ENCODE results near the gene BCL3.

Gene BCL3

GRCh38 chr19:44772959-44773358, 24.5 kb downstream of the BCL3 start:
- Histone ChIP-seq H4K20me1 (ENCODE audit: insufficient read depth, low read length) (no peaks in the 10 kb centered on the region), H3F3A (ENCODE audit: insufficient read depth, low read length) (no peaks in the 10 kb centered on the region), H3K36me3 (ENCODE audit: insufficient read depth, low read length) (no peaks in the 10 kb centered on the region; the same call in 1 of the 2 replicates), H3K27me3 (ENCODE audit: insufficient read depth, low read length) (peaks cover 9% of the 10 kb centered on the region; the same call in 1 of the 2 replicates), H3K9ac (ENCODE audit: low read length) (no peak overlapping the region), H3K79me2 (ENCODE audit: insufficient read depth, low read length) (no peaks in the 10 kb centered on the region), H3K9me2 (ENCODE audit: low read depth, low read length) (no peaks in the 10 kb centered on the region), H3K4me2 (ENCODE audit: low read length) (no peak overlapping the region), H2AFZ (ENCODE audit: low read length) (no peak overlapping the region), H3K4me1 (ENCODE audit: insufficient read depth, low read length, severe bottlenecking) (peaks cover 7% of the 10 kb centered on the region), H3K27ac (ENCODE audit: low read depth, low read length, poor library complexity, severe bottlenecking) (no peak overlapping the region), H3K9me3 (ENCODE audit: low read length) (0 out of 2 replicates have a peak, but pooled peaks cover 3% of the 10 kb centered on the region), H3K4me3 (ENCODE audit: low read depth, low read length, poor library complexity, severe bottlenecking) (no peak overlapping the region)
- no peak for TF ChIP-seq CTCF (IDR thresholded peaks at IDR 0.05; ENCODE audit: low read length)
- no peak for TF ChIP-seq EZH2 (IDR thresholded peaks at IDR 0.05; ENCODE audit: borderline replicate concordance, low read length)

GRCh38 chr19:44775676-44776240, 27.2 kb downstream of the BCL3 start:
- H3K4me1 ChIP-seq (ENCODE audit: insufficient read depth, low read length, severe bottlenecking) = no peaks in the 10 kb centered on the region
- H3K9me3 ChIP-seq (ENCODE audit: low read length) = no peaks in the 10 kb centered on the region
- H3K36me3 ChIP-seq (ENCODE audit: insufficient read depth, low read length) = no peaks in the 10 kb centered on the region
- no peak overlapping the region for H3K27ac ChIP-seq (ENCODE audit: low read depth, low read length, poor library complexity, severe bottlenecking)
- H3K4me3 ChIP-seq (ENCODE audit: low read depth, low read length, poor library complexity, severe bottlenecking) = no peak overlapping the region
- H4K20me1 ChIP-seq (ENCODE audit: insufficient read depth, low read length) = no peaks in the 10 kb centered on the region
- H3K27me3 ChIP-seq (ENCODE audit: insufficient read depth, low read length) = peaks cover 5% of the 10 kb centered on the region; the same call in 1 of the 2 replicates
- no peak overlapping the region for H3K9ac ChIP-seq (ENCODE audit: low read length)
- no peaks in the 10 kb centered on the region for H3F3A ChIP-seq (ENCODE audit: insufficient read depth, low read length)
- H3K4me2 ChIP-seq (ENCODE audit: low read length) = no peak overlapping the region
- no peak overlapping the region for H2AFZ ChIP-seq (ENCODE audit: low read length)
- H3K79me2 ChIP-seq (ENCODE audit: insufficient read depth, low read length) = no peaks in the 10 kb centered on the region
- TF ChIP-seq CTCF (IDR thresholded peaks at IDR 0.05; ENCODE audit: low read length) (no peak), EZH2 (IDR thresholded peaks at IDR 0.05; ENCODE audit: borderline replicate concordance, low read length) (no peak)
- H3K9me2 ChIP-seq (ENCODE audit: low read depth, low read length) = no peaks in the 10 kb centered on the region

- no peaks in the 10 kb centered on the region for H3K4me1 ChIP-seq (ENCODE audit: insufficient read depth, low read length, severe bottlenecking)
- no peaks in the 10 kb centered on the region for H3K36me3 ChIP-seq (ENCODE audit: insufficient read depth, low read length)
- no peaks in the 10 kb centered on the region for H3F3A ChIP-seq (ENCODE audit: insufficient read depth, low read length)
- no peak overlapping the region for H3K9ac ChIP-seq (ENCODE audit: low read length)
- no peak overlapping the region for H3K27ac ChIP-seq (ENCODE audit: low read depth, low read length, poor library complexity, severe bottlenecking)
- no peak overlapping the region for H3K4me2 ChIP-seq (ENCODE audit: low read length)
- H3K27me3 ChIP-seq (ENCODE audit: insufficient read depth, low read length) = peaks cover 5% of the 10 kb centered on the region; the same call in 1 of the 2 replicates
- no peak overlapping the region for H2AFZ ChIP-seq (ENCODE audit: low read length)
- no peak overlapping the region for H3K4me3 ChIP-seq (ENCODE audit: low read depth, low read length, poor library complexity, severe bottlenecking)
- H4K20me1 ChIP-seq (ENCODE audit: insufficient read depth, low read length) = no peaks in the 10 kb centered on the region
- TF ChIP-seq EZH2 (IDR thresholded peaks at IDR 0.05; ENCODE audit: borderline replicate concordance, low read length) (no peak), CTCF (IDR thresholded peaks at IDR 0.05; ENCODE audit: low read length) (no peak)
- no peaks in the 10 kb centered on the region for H3K9me2 ChIP-seq (ENCODE audit: low read depth, low read length)
- H3K9me3 ChIP-seq (ENCODE audit: low read length) = no peaks in the 10 kb centered on the region
- H3K79me2 ChIP-seq (ENCODE audit: insufficient read depth, low read length) = no peaks in the 10 kb centered on the region
These were observed 28.0 kb downstream of the BCL3 start for GRCh38 chr19:44776402-44777096.
